Esophagus muscularis mucosa (tissue), 4 donors: Measurements from ENCODE around the gene WWOX. TPM values are rescaled to one million over a fixed set of nuclear protein-coding genes. Genes with fewer than 3 reads are reported as not detected.

Experiments used
- DNase-seq: peaks from one replicate; pipeline ENCODE4 v3.0.0-alpha.2; 2017; ENCODE audit errors: extremely low spot score
- H3K27ac ChIP-seq, 4 donors: fragments of 200-600 bp; sonication (generic); replicated peaks in 1 of 4; 1 replicate in 3 of 4; 2 replicates in 1 of 4; pipeline ENCODE4 v1.5.1; 2016 to 2019; ENCODE audit warnings: mild to moderate bottlenecking in 1 of 4
- H3K27me3 ChIP-seq, 4 donors: fragments of 200-600 bp; sonication (generic); one replicate each; pipeline versions ENCODE4 v1.5.1 to v1.6.0; 2016 to 2019
- H3K36me3 ChIP-seq, 4 donors: fragments of 200-600 bp; sonication (generic); one replicate each; pipeline ENCODE4 v1.5.1; 2016 to 2019
- H3K4me1 ChIP-seq, 4 donors: fragments of 200-600 bp; sonication (generic); one replicate each; pipeline ENCODE4 v1.5.1; 2016 to 2019
- H3K4me3 ChIP-seq, 4 donors: fragments of 200-600 bp; sonication (generic); 1 replicate in 2 of 4; 2 replicates in 2 of 4; pipeline ENCODE4 v1.5.1; 2016 to 2019; ENCODE audit warnings: mild to moderate bottlenecking in 4 of 4, moderate library complexity in 1 of 4
- H3K9me3 ChIP-seq, 4 donors: fragments of 200-600 bp; sonication (generic); 1 replicate in 3 of 4; 2 replicates in 1 of 4; pipeline ENCODE4 v1.5.1; 2016 to 2019
- CTCF ChIP-seq, 3 experiments: fragments of 200-600 bp in 2 of 3; fragments of 450-650 bp in 1 of 3; sonication (generic) in 2 of 3; IDR thresholded peaks; one replicate each; pipeline ENCODE4 v1.5.1; 2017 to 2019; ENCODE audit warnings: antibody characterized with exemption in 3 of 3, mild to moderate bottlenecking in 2 of 3, moderate library complexity in 1 of 3
- EP300 ChIP-seq: sonication (generic); formaldehyde crosslinking; IDR thresholded peaks from one replicate; pipeline ENCODE4 v1.6.1; 2017; ENCODE audit warnings: antibody characterized with exemption
- POLR2A ChIP-seq: fragments of 450-650 bp; IDR thresholded peaks from one replicate; pipeline ENCODE4 v1.6.1; 2017; ENCODE audit warnings: antibody characterized with exemption, moderate library complexity, mild to moderate bottlenecking, low read depth
- POLR2AphosphoS5 ChIP-seq, 2 donors: sonication (generic); formaldehyde crosslinking; IDR thresholded peaks; one replicate each; pipeline ENCODE4 v1.6.1; 2017; ENCODE audit warnings: antibody characterized with exemption in 2 of 2
- WGBS: methylation state at CpG from one replicate; pipeline ENCODE4 v1.1.5; 2018; 5-methylcytosine and 5-hydroxymethylcytosine counted together
- intact Hi-C: fragments of 100-400 bp; cut with DNase I; formaldehyde crosslinking; loops from one replicate; pipeline ENCODE4 v1.15.1; 2023
- total RNA-seq, 4 donors: library from RNA; depleted of rRNA; stranded (reverse); fragments of >200 nt; gene quantifications; one replicate each; pipeline versions ENCODE4 v1.1.0 to v1.2.1, GENCODE V29; 2016

The WWOX gene
- total RNA-seq, 4 donors from 2014 or later, result 14.4 to 27.8 (median 15.4) TPM

GRCh38 chr16:79090966-79091365 is 991.5 kb downstream of the WWOX start:
- no peak overlapping the region for H3K4me3 ChIP-seq
- WGBS, result 81% methylated on average over 4 of the region's 4 CpGs
- H3K36me3 ChIP-seq, result no peaks in the 10 kb centered on the region
- no peaks in the 10 kb centered on the region for H3K27me3 ChIP-seq
- H3K9me3 ChIP-seq, result no peaks in the 10 kb centered on the region
- TF ChIP-seq POLR2A, result no peak
- no peak for TF ChIP-seq CTCF (IDR thresholded peaks at IDR 0.05)
- TF ChIP-seq EP300, result no peak
- TF ChIP-seq POLR2AphosphoS5 (IDR thresholded peaks at IDR 0.05), result no peak
- no peak overlapping the region for H3K27ac ChIP-seq
- intact Hi-C loops, result no loop called here
- no peak for DNase-seq
- peaks cover 0 to 4% (median 0%) of the 10 kb centered on the region in 4 donors for H3K4me1 ChIP-seq

- Histone ChIP-seq H3K36me3 (no peaks in the 10 kb centered on the region), H3K27me3 (no peaks in the 10 kb centered on the region), H3K4me1 (peaks cover 0 to 4% (median 0%) of the 10 kb centered on the region in 4 donors), H3K4me3 (no peak overlapping the region), H3K9me3 (no peaks in the 10 kb centered on the region), H3K27ac (no peak overlapping the region)
- intact Hi-C loops, result no loop called here
- DNase-seq, result no peak
- WGBS, result 96% methylated on average over 5 of the region's 5 CpGs
- TF ChIP-seq POLR2A, result no peak
- TF ChIP-seq POLR2AphosphoS5 (IDR thresholded peaks at IDR 0.05), result no peak
- TF ChIP-seq EP300, result no peak
Measured at GRCh38 chr16:79092846-79093245, 993.4 kb downstream of the WWOX start.

GRCh38 chr16:79093554-79093967 is 994.1 kb downstream of the WWOX start:
- no peaks in the 10 kb centered on the region for H3K27me3 ChIP-seq
- DNase-seq, result no peak
- H3K4me1 ChIP-seq, result peaks cover 0 to 4% (median 0%) of the 10 kb centered on the region in 4 donors
- no peaks in the 10 kb centered on the region for H3K9me3 ChIP-seq
- no peaks in the 10 kb centered on the region for H3K36me3 ChIP-seq
- TF ChIP-seq POLR2A (no peak), EP300 (no peak), POLR2AphosphoS5 (IDR thresholded peaks at IDR 0.05) (no peak)
- intact Hi-C loops, result no loop called here
- no peak overlapping the region for H3K4me3 ChIP-seq
- 72% methylated on average over 10 of the region's 10 CpGs for WGBS
- H3K27ac ChIP-seq, result no peak overlapping the region

GRCh38 chr16:79096246-79096645 is 996.8 kb downstream of the WWOX start:
- Histone ChIP-seq H3K27me3 (no peaks in the 10 kb centered on the region), H3K9me3 (no peaks in the 10 kb centered on the region), H3K4me3 (no peak overlapping the region), H3K27ac (no peak overlapping the region), H3K36me3 (no peaks in the 10 kb centered on the region), H3K4me1 (no peaks in the 10 kb centered on the region)
- TF ChIP-seq EP300, result no peak
- no peak for TF ChIP-seq POLR2A
- TF ChIP-seq CTCF (IDR thresholded peaks at IDR 0.05), result no peak
- TF ChIP-seq POLR2AphosphoS5 (IDR thresholded peaks at IDR 0.05), result no peak
- DNase-seq, result no peak
- WGBS, result 89% methylated on average over 7 of the region's 7 CpGs
- intact Hi-C loops, result no loop called here

- WGBS, result 69% methylated on average over 7 of the region's 7 CpGs
- no peaks in the 10 kb centered on the region for H3K27me3 ChIP-seq
- H3K27ac ChIP-seq, result no peak overlapping the region
- no peaks in the 10 kb centered on the region for H3K4me1 ChIP-seq
- intact Hi-C loops, result no loop called here
- H3K9me3 ChIP-seq, result no peaks in the 10 kb centered on the region
- DNase-seq, result no peak
- no peak for TF ChIP-seq EP300
- H3K36me3 ChIP-seq, result no peaks in the 10 kb centered on the region
- H3K4me3 ChIP-seq, result no peak overlapping the region
Measured at GRCh38 chr16:79097166-79097565, 997.7 kb downstream of the WWOX start.

- TF ChIP-seq POLR2A (no peak), POLR2AphosphoS5 (IDR thresholded peaks at IDR 0.05) (no peak), CTCF (IDR thresholded peaks at IDR 0.05) (no peak), EP300 (no peak)
- no peaks in the 10 kb centered on the region for H3K36me3 ChIP-seq
- H3K9me3 ChIP-seq, result no peaks in the 10 kb centered on the region
- H3K4me3 ChIP-seq, result no peak overlapping the region
- intact Hi-C loops, result no loop called here
- no peaks in the 10 kb centered on the region for H3K4me1 ChIP-seq
- no peak overlapping the region for H3K27ac ChIP-seq
- WGBS, result 95% methylated on average over 7 of the region's 7 CpGs
- DNase-seq, result no peak
- H3K27me3 ChIP-seq, result no peaks in the 10 kb centered on the region
Measured at GRCh38 chr16:79097771-79098170, 998.3 kb downstream of the WWOX start.
